IPS-20b (cell line): ENCODE data around the gene CCDC81.

ENCODE experiments used
- H3K27ac ChIP-seq: one replicate; pipeline ENCODE4 v1.5.1; 2013; ENCODE audit warnings: low read length
- H3K27me3 ChIP-seq: 2 replicates; pipeline ENCODE4 v1.6.1; 2013; ENCODE audit warnings: mild to moderate bottlenecking, low read length, inconsistent platforms; ENCODE audit not compliant: insufficient read depth
- H3K36me3 ChIP-seq: 2 replicates; pipeline ENCODE4 v1.6.1; 2013; ENCODE audit warnings: low read depth, mild to moderate bottlenecking, inconsistent platforms, low read length, moderate library complexity; ENCODE audit not compliant: insufficient read depth
- H3K4me1 ChIP-seq: 2 replicates; pipeline ENCODE4 v1.6.1; 2013; ENCODE audit warnings: mild to moderate bottlenecking, control low read depth, inconsistent platforms, low read length, moderate library complexity; ENCODE audit not compliant: insufficient read depth
- H3K4me3 ChIP-seq: 2 replicates; pipeline ENCODE4 v1.5.1; 2013; ENCODE audit warnings: mild to moderate bottlenecking, low read length, inconsistent platforms
- H3K9ac ChIP-seq: 2 replicates; pipeline ENCODE4 v1.6.1; 2013; ENCODE audit warnings: low read depth, mild to moderate bottlenecking, inconsistent platforms, low read length, moderate library complexity
- H3K9me3 ChIP-seq: 2 replicates; pipeline ENCODE4 v1.6.1; 2013; ENCODE audit warnings: mild to moderate bottlenecking, low read depth, low read length, inconsistent platforms; ENCODE audit not compliant: insufficient read depth

CCDC81 gene

DNA sequence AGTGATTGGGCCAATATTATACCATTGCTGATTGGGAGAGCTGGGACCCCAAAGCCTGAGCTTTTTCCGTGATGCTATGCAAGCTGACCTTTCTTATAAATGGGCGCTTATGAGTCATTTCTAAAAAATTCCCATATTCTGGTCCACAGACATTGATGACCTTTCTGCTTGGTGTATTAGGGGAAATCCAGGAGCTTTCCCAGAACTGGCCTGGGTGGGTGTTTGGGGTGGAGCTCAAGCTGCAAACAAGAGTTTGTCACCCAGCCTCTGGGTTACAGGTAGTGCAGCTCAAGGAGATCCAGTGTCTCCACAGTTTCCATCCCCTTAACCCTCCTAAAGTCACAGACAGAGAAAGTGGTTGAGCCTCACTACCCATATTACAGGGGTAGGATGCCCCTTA lies 67.7 kb downstream of the CCDC81 start:
- no peak overlapping the region for H3K4me3 ChIP-seq
- H3K36me3 ChIP-seq, result no peaks in the 10 kb centered on the region
- no peaks in the 10 kb centered on the region for H3K27me3 ChIP-seq
- no peaks in the 10 kb centered on the region for H3K4me1 ChIP-seq
- H3K9me3 ChIP-seq, result no peaks in the 10 kb centered on the region
- H3K9ac ChIP-seq, result no peak overlapping the region
- no peak overlapping the region for H3K27ac ChIP-seq

DNA sequence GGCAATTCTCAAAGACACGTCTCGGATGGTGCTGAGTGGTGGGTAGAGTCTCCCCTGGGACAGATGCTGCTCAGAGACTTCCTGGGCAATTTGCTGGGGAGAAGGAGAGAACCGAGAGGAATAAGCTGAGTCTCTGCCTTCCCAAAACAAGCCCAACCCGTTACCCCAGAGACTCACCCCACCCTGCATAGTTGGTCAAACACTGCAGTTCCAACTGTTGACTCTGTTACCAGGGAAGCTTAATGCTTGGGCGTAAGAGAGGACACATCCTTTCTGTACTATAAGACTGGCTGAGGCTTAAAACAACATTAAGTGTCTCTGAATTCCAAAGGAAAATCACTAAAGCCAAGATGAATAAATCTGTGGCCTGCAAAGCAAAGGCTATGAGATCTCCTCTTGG lies 68.1 kb downstream of the CCDC81 start:
- H3K36me3 ChIP-seq, result no peaks in the 10 kb centered on the region
- H3K9ac ChIP-seq, result no peak overlapping the region
- H3K4me1 ChIP-seq, result no peaks in the 10 kb centered on the region
- no peak overlapping the region for H3K27ac ChIP-seq
- H3K27me3 ChIP-seq, result no peaks in the 10 kb centered on the region
- H3K4me3 ChIP-seq, result no peak overlapping the region
- no peaks in the 10 kb centered on the region for H3K9me3 ChIP-seq

DNA sequence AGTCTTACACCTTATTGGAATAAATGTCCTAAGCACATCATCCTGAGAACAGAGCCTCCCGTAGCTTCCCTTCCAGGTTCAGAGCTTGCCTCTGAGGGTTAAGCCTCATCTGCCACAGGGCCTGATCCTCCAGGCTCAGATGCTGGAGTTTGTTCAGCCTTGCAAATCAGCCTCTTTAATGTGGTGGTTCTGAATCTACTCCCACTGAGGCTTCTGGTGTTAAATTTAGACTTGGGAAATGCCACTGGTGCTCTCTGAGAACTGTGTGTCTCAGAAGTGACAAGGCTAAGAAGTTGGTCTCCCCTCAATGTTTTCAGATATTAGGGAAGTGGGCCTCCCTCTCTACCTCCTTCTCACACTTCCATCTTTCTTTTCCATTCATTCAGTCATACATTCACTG lies 68.7 kb downstream of the CCDC81 start:
- Histone ChIP-seq H3K4me1 (no peaks in the 10 kb centered on the region), H3K27ac (no peak overlapping the region)

DNA sequence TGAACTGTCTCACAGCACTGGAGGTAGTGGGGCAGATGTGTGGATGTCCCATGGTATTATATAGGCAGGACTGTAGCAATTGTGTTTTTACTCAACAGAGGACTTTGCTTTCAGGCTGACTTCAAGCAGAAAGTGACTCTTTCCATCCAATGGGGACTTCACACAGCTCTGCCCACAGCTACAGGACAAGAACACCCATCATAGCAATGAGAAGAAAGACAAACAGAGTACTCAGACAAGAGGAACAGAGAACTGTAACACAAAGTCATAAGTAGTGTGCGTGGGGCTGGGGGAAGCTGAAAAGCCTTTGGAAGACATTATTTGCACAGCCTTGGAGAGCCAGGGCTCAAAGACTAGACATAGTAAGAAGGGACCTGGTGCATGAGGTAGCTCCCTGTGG lies 70.3 kb downstream of the CCDC81 start:
- Histone ChIP-seq H3K27ac (no peak overlapping the region), H3K36me3 (no peaks in the 10 kb centered on the region), H3K9me3 (no peaks in the 10 kb centered on the region), H3K4me1 (no peaks in the 10 kb centered on the region), H3K27me3 (no peaks in the 10 kb centered on the region), H3K9ac (no peak overlapping the region), H3K4me3 (no peak overlapping the region)

More for the DNA sequence above, 68.7 kb downstream of the CCDC81 start:
- Histone ChIP-seq H3K27me3 (no peaks in the 10 kb centered on the region), H3K36me3 (no peaks in the 10 kb centered on the region), H3K9me3 (no peaks in the 10 kb centered on the region), H3K9ac (no peak overlapping the region), H3K4me3 (no peak overlapping the region)

DNA sequence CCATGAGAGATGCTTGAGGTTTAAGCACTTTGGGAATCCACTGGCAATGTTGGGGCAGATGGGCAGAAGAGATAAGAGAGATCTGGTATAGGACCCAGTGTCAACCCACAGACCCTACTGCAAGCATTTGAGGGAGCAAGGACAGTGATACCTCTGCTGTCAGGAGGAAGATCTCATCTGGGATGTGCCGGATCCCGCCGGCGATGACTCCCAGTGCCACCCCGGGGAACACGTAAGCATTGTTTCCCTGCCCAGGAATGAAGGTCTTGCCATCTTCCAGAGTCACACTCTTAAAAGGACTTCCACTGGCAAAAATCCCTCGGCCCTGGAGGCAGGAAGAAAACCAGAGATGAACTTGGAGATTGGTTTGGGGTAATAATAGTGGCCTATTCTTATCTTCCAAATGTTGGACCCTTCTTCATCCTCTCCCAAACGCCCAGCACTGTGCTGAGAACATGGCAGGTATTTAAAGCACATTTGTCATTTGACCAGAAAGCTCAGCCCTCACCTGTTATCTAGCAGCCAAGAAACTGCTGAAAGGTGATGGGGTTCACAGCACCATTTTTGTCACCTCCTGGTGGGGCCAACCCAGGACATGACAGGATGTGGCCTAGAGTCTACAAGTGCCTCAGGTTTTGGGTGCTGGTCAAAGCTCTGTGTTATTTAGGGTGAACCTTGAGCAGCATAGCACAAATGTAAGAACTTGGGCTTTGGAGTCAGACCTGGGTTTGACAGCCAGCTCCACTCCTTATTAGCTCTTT lies 71.7 kb downstream of the CCDC81 start:
- Histone ChIP-seq H3K27me3 (no peaks in the 10 kb centered on the region), H3K4me1 (no peaks in the 10 kb centered on the region), H3K27ac (no peak overlapping the region), H3K4me3 (no peak overlapping the region), H3K36me3 (no peaks in the 10 kb centered on the region), H3K9me3 (no peaks in the 10 kb centered on the region), H3K9ac (no peak overlapping the region)

DNA sequence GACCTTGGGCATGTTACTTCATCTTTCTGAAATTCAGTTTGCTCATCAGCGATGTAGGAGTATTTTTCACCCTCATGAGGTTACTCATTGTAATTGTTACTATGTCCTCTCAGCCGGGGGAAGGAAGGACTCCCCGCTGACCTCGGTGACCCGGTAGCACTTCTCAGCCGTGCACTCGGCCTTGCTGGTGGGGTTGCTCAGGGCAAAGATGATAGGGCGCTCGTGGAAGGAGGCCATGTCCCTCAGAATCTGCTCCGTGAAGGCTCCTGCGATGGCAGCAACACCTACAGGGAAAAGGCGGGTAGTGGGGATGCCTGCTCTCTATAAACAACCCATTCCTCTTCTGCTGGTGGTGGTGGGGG lies 72.2 kb downstream of the CCDC81 start:
- no peak overlapping the region for H3K4me3 ChIP-seq
- H3K36me3 ChIP-seq, result no peaks in the 10 kb centered on the region
- H3K4me1 ChIP-seq, result no peaks in the 10 kb centered on the region
- no peak overlapping the region for H3K27ac ChIP-seq
- H3K27me3 ChIP-seq, result no peaks in the 10 kb centered on the region
- no peaks in the 10 kb centered on the region for H3K9me3 ChIP-seq
- no peak overlapping the region for H3K9ac ChIP-seq

DNA sequence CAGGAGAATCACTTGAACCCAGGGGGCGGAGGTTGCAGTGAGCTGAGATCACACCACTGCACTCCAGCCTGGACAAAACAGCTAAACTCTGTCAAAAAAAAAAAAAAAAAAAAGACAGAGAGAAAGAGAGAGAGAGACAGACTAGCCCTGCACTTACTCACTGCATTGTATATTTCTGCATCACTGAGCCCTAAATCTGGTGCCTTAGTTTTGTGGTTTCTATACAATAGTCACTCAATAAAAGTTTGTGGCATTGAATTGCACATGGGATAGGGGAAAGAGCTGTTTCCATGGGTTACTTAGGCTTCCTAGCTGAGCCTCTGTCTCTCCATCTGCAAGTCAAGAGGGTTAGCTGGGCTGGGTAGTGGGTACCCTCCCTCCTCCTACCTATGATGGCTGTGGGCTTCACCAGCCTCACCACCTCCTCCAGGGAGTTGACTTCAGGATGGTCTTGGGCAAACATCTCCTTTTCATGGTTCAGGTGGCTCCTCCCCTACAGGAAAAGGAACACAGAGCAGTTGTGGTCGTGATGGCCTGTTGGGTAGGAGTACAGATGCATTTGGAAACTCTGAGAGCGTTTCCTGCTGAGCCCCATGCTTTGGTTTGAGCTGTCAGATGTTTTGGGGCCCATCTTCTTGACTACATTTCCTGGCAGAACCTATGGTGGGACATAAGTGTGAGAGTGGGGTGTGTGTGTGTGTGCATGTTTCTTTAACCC lies 73.2 kb downstream of the CCDC81 start:
- Histone ChIP-seq H3K36me3 (no peaks in the 10 kb centered on the region), H3K4me3 (no peak overlapping the region), H3K27ac (no peak overlapping the region), H3K9me3 (no peaks in the 10 kb centered on the region), H3K4me1 (no peaks in the 10 kb centered on the region), H3K9ac (no peak overlapping the region), H3K27me3 (no peaks in the 10 kb centered on the region)

DNA sequence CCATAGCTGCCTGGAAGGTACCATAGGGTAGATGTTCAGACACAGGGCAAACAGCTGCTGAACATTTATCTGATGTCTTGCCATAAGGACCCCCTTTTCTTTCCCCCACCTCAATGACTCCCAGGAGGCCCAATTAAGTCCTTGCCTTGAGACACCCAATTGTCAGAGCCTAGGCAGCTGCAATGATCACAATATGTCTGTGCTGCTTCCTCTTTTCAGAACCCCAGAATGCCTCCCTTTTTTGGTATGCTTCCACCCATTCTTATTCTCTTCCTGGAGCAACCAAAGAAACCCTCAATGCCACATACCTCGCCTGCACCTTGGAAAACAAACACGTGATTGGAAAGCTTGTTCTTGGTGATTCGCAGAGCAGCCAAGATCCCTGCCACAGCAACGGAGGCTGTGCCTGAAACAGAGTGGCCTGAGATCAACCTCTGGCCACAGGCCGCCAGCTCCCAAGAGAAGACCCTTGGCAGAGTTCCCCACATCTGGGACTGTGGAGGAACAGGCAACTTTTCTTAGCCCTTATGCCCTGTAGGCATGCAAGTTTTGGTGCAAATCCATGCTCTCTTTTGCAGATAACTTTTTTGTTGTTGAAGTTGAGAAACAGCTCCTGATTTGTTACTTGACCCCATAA lies 75.4 kb downstream of the CCDC81 start:
- H3K4me1 ChIP-seq, result no peaks in the 10 kb centered on the region
- H3K27me3 ChIP-seq, result no peaks in the 10 kb centered on the region
- H3K27ac ChIP-seq, result no peak overlapping the region
- H3K4me3 ChIP-seq, result no peak overlapping the region
- no peaks in the 10 kb centered on the region for H3K36me3 ChIP-seq
- no peak overlapping the region for H3K9ac ChIP-seq
- H3K9me3 ChIP-seq, result no peaks in the 10 kb centered on the region

DNA sequence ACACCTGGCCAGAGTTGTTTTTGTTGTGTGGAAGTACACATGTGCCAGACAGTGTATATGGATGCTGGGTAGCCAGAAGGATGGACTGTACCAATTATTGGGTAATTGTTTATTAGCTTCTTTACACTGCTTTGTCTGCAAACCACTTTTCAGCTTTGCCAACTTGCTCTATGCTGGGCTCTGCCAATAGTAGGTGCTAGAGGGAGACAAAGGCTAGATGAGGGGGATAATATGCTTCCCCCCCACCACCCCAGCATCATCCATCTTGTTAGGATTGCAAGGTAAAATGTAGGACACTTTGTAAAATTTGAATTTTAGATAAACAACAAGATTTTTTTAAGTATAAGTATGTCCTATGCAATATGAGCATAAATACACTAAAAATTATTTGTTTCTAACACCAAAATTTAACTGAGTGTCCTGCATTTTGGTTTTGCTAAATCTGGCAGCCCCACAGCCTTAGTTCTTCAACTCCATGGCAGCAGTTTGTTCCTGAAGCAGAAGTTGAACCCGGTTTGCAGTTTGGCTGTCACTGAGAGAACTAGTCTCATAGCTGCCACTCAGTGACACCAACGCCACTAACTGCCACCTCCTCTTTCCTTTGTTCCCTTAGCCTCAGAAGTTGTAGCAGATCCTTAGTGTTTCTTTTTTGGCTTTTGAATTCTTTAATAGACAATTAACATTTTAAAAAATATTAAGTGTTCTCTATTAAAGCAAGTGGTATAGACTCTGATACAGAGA lies 78.8 kb downstream of the CCDC81 start:
- Histone ChIP-seq H3K4me3 (no peak overlapping the region), H3K4me1 (peaks cover 6% of the 10 kb centered on the region), H3K27ac (no peak overlapping the region), H3K9me3 (no peaks in the 10 kb centered on the region), H3K27me3 (no peaks in the 10 kb centered on the region), H3K9ac (no peak overlapping the region), H3K36me3 (no peaks in the 10 kb centered on the region)

DNA sequence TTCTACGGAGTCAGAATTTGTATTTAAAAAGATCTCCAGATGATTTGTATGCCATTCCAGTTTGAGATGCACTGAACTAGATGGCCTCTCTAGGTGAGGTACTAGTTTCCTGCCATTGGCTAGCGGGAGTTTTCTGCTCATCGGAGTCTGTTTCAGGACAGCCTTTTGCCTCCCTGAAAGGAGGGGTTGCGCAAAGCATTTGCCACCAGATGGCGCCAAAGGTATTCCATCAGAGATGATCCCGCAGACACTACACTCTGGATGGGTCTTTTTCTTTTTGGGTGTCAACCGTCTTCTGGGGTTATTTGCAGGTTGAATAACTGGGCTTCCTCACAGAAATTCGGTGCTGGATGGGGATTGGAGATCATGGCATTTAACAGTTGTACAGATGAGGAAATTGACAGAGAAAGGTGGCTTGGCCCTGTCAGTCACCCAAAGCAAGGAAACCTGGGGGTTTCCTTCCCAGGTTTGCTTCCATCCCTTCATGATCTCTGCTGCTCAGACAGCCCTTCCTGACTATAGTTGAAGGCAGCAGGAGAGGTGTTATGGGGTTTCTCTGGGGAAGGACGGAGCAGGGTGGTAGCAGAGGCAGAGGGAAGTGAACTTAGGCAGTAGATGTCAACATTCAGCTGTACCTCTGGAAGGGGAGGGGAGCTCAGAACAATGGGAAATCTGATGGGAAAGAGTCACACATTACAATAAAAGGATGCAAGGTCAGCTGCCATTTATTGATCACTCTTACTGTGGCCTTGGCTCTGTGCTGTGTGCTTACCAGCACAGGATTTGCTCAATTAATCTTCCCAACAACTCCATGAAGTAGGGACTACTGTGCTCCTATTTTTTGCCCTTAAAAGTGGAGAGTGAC lies 81.6 kb downstream of the CCDC81 start:
- H3K27ac ChIP-seq, result no peak overlapping the region
- no peaks in the 10 kb centered on the region for H3K27me3 ChIP-seq
- peaks cover 6% of the 10 kb centered on the region for H3K4me1 ChIP-seq
- H3K4me3 ChIP-seq, result no peak overlapping the region
- H3K9ac ChIP-seq, result no peak overlapping the region
- H3K9me3 ChIP-seq, result no peaks in the 10 kb centered on the region
- no peaks in the 10 kb centered on the region for H3K36me3 ChIP-seq
